Germinal center (tissue), 1 donor: ENCODE measurements around the gene SLC1A5.
A peak's percentile ranks its signal among the peaks of the same experiment; 100 is the strongest.
"Not testable (repeated sequence)": the region's sequence is repeated elsewhere in the genome, so short reads cannot be mapped to it uniquely, and the experiment has no call there.

Experiments
- DNase-seq: peaks from one replicate; pipeline ENCODE4 v3.0.0; 2012; ENCODE audit warnings: mixed read lengths, low spot score

SLC1A5 gene

DNA sequence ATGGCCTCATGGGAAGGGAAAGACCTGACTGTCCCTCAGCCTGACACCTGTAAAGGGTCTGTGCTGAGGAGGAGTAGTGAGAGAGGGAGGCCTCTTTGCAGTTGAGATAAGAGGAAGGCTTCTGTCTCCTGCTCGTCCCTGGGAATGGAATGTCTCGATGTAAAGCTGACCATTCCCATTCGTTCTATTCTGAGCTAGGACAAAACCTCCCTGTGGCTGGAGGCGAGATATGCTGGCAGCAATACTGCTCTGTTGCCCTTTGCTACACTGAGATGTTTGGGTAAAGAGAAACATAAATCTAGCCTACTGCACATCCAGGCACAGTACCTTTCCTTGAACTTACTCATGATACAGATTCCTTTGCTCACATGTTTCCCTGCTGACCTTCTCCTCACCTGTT, 19.6 kb downstream of the SLC1A5 start:
- not testable (repeated sequence) for DNase-seq

DNA sequence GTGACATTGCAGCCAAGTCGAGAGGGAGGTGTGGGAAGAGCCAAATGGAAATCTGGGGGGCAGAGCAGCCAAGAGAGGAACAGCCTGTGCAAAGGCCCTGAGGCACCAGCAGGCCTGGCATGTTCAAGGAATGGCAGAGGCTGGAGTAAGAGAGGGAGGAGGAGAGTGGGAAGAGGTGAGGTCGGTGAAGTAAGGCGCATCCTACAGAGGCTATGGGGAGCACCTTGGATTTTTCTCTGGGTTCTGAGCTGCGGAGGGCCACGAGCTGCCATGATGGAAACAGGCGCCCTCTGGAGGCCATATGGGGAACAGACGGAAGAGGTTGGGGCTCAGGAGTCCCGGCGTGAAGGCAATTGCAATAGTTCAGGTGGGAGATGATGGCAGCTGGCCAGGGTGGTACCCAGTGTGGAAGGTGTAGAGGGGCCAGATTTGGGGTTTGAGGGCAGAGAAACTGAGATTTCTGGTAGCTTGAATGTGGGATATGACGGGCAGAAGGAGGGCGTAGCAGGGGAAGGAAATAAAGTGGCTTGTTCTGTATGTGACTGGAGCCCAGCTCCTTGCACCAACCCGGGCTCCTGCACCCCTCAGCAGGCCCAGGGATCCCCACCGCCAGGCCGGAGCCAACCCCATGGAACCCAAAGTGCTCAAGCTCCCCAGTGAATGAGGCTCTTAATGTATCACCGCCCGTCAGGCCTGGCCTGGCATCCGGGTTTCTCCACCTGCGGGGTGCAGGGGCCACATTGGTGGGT, 21.7 kb downstream of the SLC1A5 start:
- DNase-seq: peak; percentile 76

DNA sequence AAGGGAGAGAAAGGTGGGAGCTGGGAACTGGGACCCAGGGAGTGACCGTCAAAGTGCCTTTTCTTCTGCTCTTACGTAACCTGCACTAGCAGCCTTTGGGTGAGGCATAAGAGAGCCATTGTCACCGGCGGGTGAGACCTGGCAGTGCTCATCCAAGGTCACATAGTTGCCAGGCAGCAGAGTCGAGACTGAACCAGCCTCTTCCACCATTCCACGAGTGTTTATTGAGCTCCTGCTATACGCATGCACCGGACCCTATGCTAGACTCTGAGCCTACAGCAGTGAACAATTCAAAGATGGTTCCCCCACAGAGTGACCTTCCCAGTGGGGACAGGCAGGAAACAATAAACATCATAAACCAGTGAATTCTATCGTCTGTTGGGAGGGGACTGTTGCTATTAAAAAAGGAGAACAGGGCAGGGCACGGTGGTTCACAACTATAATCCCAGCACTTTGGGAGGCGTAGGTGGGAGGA, 23.5 kb downstream of the SLC1A5 start:
- no peak for DNase-seq

DNA sequence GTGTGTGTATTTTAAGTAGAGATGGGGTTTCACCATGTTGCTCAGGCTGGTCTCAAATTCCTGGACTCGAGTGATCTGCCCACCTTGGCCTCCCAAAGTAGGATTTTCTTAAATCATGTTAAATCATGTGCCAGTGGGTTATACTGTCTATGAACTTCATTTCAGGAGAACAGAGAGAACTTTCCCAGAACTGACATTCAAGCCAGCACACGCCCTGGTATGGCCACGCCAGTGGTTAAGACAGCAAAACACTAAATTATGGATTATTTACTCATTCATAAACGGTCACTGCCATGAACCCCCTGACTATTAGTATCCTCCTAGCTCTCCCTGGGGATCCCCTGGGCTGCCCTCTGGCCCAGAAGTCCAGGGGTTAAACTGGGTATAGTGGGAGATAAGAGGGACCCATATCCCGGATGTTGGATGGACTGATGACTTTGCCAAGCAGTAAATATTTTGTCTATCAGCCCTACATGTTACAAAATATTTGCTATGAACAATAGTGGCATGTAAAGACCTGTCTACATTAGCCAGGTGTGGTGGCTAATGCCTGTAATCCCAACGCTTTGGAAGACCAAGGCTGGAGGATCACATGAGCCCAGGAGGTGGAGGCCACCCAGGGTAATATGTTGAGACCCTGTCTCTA, 26.0 kb downstream of the SLC1A5 start:
- no peak for DNase-seq

GRCh38 chr19:46761418-46761831, 27.0 kb downstream of the SLC1A5 start:
- DNase-seq: no peak

DNA sequence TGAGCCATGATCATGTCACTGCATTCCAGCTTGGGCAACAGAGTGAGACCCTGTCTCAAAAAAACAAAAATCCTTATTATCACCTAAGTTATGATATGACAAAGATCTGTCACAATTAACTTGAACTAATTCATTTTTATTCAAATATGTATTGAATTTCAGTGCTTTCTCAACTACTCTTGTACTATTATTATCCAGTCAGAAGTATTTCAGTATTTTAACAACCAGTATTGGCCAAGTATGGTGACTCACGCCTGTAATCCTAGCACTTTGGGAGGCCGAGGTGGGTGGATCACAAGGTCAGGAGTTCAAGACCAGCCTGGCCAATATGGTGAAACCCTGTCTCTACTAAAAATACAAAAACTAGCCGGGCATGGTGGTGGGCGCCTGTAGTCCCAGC, 27.5 kb downstream of the SLC1A5 start:
- DNase-seq: not testable (repeated sequence)

DNA sequence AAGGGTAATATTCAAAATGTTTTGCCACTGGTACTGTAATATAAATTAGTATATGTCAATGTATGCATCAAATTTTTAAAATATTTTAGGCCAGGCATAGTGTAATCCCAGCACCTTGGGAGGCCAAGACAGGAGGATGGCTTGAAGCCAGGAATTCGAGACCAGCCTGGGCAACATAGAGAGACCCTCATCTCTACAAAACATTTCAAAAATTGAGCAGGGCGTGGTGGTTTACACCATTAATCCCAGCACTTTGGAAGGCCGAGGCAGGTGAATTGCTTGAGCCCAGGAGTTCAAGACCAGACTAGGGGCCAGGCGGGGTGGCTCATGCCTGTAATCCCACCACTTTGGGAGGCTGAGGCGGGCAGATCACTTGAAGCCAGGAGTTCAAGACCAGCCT, 28.0 kb downstream of the SLC1A5 start:
- DNase-seq: no peak

GRCh38 chr19:46759817-46760333, 28.5 kb downstream of the SLC1A5 start:
- no peak for DNase-seq

DNA sequence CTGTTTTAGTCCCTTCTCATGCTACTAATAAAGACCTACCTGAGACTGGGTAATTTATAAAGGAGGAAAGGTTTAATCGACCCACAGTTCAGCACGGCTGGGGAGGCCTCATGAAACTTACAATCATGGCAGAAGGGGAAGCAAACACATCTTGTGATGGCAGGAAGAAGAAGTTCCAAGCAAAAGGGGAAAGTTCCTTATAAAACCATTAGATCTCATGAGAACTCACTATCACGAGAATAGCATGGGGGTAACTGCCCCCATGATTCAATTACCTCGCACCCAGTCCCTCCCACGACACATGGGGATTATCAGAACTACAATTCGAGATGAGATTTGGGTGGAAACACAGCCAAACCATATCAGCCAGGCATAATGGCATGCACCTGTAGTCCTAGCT, 29.2 kb downstream of the SLC1A5 start:
- no peak for DNase-seq

DNA sequence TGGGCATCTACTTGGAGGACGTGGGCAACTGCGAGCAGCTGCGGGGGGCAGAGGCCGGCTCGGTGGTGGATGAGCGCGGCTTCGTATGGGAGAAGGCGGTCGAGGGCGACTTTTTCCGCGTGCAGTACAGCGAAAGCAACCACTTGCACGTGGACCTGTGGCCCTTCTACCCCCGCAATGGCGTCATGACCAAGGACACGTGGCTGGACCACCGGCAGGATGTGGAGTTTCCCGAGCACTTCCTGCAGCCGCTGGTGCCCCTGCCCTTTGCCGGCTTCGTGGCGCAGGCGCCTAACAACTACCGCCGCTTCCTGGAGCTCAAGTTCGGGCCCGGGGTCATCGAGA, 31.9 kb downstream of the SLC1A5 start:
- no peak for DNase-seq

DNA sequence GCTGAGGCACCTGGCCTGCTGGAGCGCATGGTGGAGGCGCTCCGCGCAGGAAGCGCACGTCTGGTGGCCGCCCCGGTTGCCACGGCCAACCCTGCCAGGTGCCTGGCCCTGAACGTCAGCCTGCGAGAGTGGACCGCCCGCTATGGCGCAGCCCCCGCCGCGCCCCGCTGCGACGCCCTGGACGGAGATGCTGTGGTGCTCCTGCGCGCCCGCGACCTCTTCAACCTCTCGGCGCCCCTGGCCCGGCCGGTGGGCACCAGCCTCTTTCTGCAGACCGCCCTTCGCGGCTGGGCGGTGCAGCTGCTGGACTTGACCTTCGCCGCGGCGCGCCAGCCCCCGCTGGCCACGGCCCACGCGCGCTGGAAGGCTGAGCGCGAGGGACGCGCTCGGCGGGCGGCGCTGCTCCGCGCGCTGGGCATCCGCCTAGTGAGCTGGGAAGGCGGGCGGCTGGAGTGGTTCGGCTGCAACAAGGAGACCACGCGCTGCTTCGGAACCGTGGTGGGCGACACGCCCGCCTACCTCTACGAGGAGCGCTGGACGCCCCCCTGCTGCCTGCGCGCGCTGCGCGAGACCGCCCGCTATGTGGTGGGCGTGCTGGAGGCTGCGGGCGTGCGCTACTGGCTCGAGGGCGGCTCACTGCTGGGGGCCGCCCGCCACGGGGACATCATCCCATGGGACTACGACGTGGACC, 32.4 kb downstream of the SLC1A5 start:
- DNase-seq: no peak

GRCh38 chr19:46755077-46755852, 33.1 kb downstream of the SLC1A5 start:
- DNase-seq: no peak

DNA sequence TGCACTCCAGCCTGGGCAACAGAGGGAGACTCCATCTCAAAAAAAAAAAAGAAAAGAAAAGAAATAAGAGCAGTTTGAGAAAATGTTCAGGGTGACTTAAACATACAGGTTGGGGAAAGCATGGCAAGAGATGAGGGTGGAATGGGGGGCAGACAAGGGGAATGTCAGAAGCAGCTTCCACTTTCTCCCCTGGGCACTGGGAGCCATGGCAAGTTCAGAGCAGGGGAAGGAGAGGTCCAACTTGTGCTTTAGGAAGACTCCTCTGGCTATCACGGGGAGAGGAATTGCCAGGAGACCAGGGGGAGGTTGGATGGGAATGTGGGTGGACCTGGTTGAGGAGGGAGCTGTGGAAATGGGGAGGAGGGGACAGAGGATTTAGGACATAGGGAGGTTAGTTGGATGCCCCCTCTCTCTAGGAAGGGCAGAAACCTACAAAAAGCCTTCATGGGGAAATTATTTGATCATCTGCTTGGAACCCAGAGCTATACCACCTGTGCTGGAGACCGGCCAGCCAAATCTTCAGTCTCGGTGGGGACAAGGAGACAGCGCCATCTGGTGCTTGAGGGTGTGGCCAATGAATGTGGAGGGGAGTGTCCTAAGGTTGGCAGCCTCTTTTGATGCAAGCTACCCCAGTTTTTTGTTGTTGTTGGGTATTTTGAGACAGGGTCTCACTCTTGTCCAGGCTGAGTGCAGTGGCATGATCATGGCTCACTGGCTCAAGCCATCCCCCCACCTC, 34.8 kb downstream of the SLC1A5 start:
- DNase-seq: peak; percentile 79

DNA sequence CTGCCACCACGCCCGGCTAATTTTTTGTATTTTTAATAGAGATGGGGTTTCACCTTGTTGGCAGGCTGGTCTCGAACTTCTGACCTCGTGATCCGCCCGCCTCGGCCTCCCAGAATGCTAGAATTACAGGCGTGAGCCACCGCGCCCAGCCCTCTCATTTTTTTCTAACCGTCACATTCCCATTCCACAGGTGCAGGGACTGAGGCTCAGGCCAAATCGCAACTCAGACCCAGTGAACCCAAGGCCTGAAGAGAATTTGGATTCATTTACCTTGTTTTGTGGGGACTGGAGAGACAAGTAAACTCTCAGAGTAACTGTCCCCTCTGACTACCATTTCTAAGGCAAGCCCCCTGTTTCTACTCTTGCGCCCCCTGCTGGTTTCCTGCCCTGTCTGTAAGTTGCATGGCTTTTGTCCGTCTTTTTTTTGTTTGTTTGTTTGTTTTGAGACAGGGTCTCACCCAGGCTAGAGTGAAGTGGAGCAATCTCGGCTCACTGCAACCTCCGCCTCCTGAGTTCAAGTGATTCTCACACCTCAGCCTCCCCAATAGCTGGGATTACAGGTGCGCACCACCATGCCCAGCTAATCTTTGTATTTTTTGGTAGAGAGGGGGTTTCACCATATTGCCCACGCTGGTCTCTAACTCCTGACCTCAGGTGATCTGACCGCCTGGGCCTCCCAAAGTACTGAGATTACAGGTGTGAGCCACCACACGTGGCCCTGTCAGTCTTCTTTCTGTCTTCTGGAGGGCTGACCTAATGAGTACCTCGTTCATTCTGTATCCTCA, 39.9 kb downstream of the SLC1A5 start:
- DNase-seq: peak; percentile 67

GRCh38 chr19:46746281-46747057, 41.9 kb downstream of the SLC1A5 start, which contains the start of gene STRN4:
Gene STRN4, minus strand, starts transcription at chr19:46746450. Its CDS starts 20 bp downstream, at chr19:46746430.
- peak; percentile 93 for DNase-seq

GRCh38 chr19:46745521-46746280, 42.7 kb downstream of the SLC1A5 start, which contains the start of gene FKRP:
Gene FKRP, plus strand, starts transcription at chr19:46746057. Its CDS starts 9,394 bp downstream, at chr19:46755451.
- DNase-seq: peak; percentile 66

GRCh38 chr19:46745030-46745429, 43.4 kb downstream of the SLC1A5 start:
- no peak for DNase-seq

GRCh38 chr19:46744005-46744691, 44.2 kb downstream of the SLC1A5 start:
- DNase-seq: no peak
